HG03565 (cell line): ENCODE data around the gene FKBP1A.

Source experiments
- ATAC-seq: cut with Tn5 transposase; IDR thresholded peaks from one replicate; pipeline ENCODE4 v1.9.1; 2021; ENCODE audit warnings: mild to moderate bottlenecking, moderate library complexity; ENCODE audit not compliant: unreplicated experiment

The FKBP1A gene

GRCh38 chr20:1335961-1336698 lies 56.7 kb downstream of the FKBP1A start:
- ATAC-seq, result no peak

- ATAC-seq, result no peak
These were observed 58.1 kb downstream of the FKBP1A start for GRCh38 chr20:1334761-1335160.

- ATAC-seq, result no peak
These were observed 58.5 kb downstream of the FKBP1A start for GRCh38 chr20:1334370-1334731.

- ATAC-seq, result no peak
These were observed 59.1 kb downstream of the FKBP1A start for GRCh38 chr20:1333462-1334369.

GRCh38 chr20:1332749-1333300 lies 60.0 kb downstream of the FKBP1A start:
- ATAC-seq, result no peak

- ATAC-seq, result no peak
These were observed 60.9 kb downstream of the FKBP1A start for GRCh38 chr20:1331801-1332453.

- ATAC-seq, result no peak
These were observed 61.8 kb downstream of the FKBP1A start for GRCh38 chr20:1331101-1331500.

- no peak for ATAC-seq
These were observed 62.6 kb downstream of the FKBP1A start for GRCh38 chr20:1330075-1330830.

GRCh38 chr20:1328680-1329330 lies 64.0 kb downstream of the FKBP1A start, which contains the start of gene SDCBP2:
Gene SDCBP2, minus strand, starts transcription at chr20:1329139. Its CDS starts 8,723 bp downstream, at chr20:1320416.
- ATAC-seq, result no peak

GRCh38 chr20:1327827-1328679 lies 64.8 kb downstream of the FKBP1A start:
- no peak for ATAC-seq

GRCh38 chr20:1327241-1327653 lies 65.6 kb downstream of the FKBP1A start:
- no peak for ATAC-seq

GRCh38 chr20:1326031-1326930 lies 66.6 kb downstream of the FKBP1A start:
- ATAC-seq, result no peak

GRCh38 chr20:1325173-1326030 lies 67.5 kb downstream of the FKBP1A start:
- peak; percentile 73 for ATAC-seq

GRCh38 chr20:1324598-1325172 lies 68.2 kb downstream of the FKBP1A start:
- no peak for ATAC-seq

GRCh38 chr20:1323830-1324597 lies 68.8 kb downstream of the FKBP1A start:
- ATAC-seq, result no peak

GRCh38 chr20:1323256-1323655 lies 69.6 kb downstream of the FKBP1A start:
- ATAC-seq, result no peak
